Fibroblast of villous mesenchyme (primary cell): ENCODE measurements around the gene RAB22A. TPM values are rescaled to one million over a fixed set of nuclear protein-coding genes. Genes with fewer than 3 reads are reported as not detected.

Experiments used
- DNase-seq: peaks from one replicate; pipeline ENCODE4 v3.0.0-alpha.2; 2010; ENCODE audit warnings: low read depth
- H3K4me3 ChIP-seq: 2 replicates; pipeline ENCODE4 v1.5.1; 2011; ENCODE audit warnings: low read depth, mild to moderate bottlenecking, low read length
- total RNA-seq: library from RNA; depleted of rRNA; stranded (reverse); fragments of >200 nt; gene quantifications from 2 replicates; pipeline ENCODE4 v1.2.3, GENCODE V29; 2012
- TF ChIP-seq, protein P1 (sequence below): IDR thresholded peaks from 2 replicates; pipeline ENCODE4 v1.5.1; 2012; ENCODE audit warnings: low read depth, mild to moderate bottlenecking, low read length; ENCODE audit not compliant: insufficient read depth

RAB22A gene
- total RNA-seq, 1 donor: 20.7 TPM

DNA sequence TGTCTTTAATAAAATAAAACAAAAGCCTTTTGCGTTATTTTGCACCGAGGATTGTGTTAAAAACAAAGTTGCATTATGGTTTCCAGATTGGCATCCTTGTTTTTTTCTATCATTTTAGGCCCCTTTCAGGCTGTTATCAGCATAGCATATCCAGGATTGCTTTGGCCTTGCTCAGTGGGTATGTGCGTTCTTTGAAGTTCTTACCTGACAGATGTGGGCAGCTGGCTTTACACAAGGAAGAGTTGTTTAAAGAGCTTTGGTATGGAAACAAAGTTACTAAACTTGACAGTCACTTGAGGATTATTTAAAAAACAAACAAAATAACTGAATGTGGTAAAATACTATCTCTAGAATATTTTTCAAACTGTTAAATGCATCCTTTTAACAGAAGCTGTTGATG is 86.1 kb downstream of the RAB22A start:
- no peak for DNase-seq
- TF ChIP-seq, protein P1, sequence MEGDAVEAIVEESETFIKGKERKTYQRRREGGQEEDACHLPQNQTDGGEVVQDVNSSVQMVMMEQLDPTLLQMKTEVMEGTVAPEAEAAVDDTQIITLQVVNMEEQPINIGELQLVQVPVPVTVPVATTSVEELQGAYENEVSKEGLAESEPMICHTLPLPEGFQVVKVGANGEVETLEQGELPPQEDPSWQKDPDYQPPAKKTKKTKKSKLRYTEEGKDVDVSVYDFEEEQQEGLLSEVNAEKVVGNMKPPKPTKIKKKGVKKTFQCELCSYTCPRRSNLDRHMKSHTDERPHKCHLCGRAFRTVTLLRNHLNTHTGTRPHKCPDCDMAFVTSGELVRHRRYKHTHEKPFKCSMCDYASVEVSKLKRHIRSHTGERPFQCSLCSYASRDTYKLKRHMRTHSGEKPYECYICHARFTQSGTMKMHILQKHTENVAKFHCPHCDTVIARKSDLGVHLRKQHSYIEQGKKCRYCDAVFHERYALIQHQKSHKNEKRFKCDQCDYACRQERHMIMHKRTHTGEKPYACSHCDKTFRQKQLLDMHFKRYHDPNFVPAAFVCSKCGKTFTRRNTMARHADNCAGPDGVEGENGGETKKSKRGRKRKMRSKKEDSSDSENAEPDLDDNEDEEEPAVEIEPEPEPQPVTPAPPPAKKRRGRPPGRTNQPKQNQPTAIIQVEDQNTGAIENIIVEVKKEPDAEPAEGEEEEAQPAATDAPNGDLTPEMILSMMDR: no peak
- H3K4me3 ChIP-seq: no peak overlapping the region

DNA sequence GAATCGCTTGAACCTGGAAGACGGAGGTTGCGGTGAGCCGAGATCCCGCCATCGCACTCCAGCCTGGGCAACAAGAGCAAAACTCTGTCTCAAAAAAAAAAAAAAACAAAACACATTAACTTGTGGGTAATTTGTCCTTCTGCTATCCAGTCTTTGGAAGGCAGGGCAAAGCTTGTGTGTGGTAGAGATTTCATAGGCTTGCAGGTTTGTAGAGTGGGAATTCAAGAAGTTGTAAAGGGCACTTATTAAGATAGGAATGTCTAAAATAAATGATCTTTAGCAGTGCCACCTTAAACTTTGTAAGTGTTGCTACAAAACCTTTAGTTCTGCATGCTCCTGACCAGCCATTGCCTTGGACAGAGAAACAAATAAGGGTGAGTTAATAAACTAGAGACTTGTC is 87.9 kb downstream of the RAB22A start:
- TF ChIP-seq, protein P1: no peak
- H3K4me3 ChIP-seq: no peak overlapping the region
- no peak for DNase-seq

DNA sequence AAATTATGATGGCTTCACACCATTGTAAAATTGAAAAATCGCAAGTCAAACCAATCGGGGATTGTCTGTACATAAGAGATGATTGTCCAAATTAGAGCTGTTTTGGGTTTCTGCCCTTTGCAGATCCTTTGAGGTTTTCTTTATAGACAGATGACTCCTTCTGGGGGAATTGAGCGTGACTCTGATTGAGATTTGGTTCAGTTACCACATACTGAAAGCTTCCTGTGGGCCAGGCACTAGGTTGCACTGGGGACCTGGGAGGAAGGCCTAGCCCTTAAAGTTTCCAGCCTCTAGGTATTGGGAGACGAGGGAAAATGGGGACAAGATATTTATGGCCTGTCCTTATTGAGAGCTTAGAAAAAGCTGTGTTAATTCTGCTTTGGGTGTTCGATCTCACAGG is 88.7 kb downstream of the RAB22A start:
- H3K4me3 ChIP-seq: no peak overlapping the region
- DNase-seq: no peak
- TF ChIP-seq, protein P1: no peak

- no peak overlapping the region for H3K4me3 ChIP-seq
- no peak for DNase-seq
- TF ChIP-seq, protein P1: no peak
These were observed 90.4 kb downstream of the RAB22A start for GRCh38 chr20:58399926-58400325.

DNA sequence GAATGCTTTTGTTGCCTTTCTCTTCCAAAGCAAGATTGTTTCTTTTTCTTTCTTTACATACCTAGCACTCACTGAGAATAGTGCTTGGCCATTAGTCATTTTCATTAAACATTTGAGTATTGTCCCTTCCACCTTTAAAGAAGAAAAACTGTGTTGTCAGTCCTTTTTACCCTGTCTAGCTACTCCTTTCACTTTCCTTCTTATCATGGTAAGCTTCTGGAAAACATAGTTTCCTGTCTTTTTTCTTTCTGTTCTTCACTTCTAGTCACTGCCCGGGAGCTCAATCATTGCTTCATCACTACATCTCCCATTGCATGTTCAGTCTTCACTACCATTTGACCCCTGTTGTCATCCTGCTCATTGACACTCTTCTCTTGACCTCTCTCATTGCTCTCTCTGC is 91.6 kb downstream of the RAB22A start:
- TF ChIP-seq, protein P1: no peak
- no peak overlapping the region for H3K4me3 ChIP-seq
- peak; percentile 31 for DNase-seq

DNA sequence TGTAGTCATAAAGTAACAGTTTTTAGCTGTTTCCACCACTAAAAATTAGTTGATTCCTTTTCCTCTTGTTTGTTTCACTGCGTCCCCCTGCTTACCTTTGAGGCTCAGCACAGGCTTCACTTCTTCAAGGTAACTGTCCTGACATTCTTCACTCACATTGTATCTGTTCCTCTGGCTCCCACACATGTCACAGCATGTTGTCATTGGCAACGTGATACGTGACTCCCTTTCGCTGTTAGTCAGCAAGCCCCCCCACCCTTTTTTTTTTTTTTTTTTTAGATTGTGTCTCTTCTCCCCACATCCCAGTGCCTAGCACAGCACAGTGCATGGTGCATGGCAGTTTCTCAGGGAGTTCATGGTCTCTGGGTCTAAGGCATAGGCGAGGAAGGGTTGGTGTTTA is 92.8 kb downstream of the RAB22A start:
- TF ChIP-seq, protein P1: no peak
- H3K4me3 ChIP-seq: no peak overlapping the region
- DNase-seq: no peak

- no peak for DNase-seq
- no peak overlapping the region for H3K4me3 ChIP-seq
- TF ChIP-seq, protein P1: no peak
These were observed 93.3 kb downstream of the RAB22A start for GRCh38 chr20:58402827-58403226.
